Epidermal melanocyte (primary cell): ENCODE data around the gene PEAK1.
"Not testable (repeated sequence)": the region's sequence is repeated elsewhere in the genome, so short reads cannot be mapped to it uniquely, and the experiment has no call there.

Experiments
- DNase-seq: peaks from one replicate; pipeline ENCODE4 v3.0.0; 2011; ENCODE audit warnings: low spot score; ENCODE audit not compliant: insufficient read length

The PEAK1 gene

DNA sequence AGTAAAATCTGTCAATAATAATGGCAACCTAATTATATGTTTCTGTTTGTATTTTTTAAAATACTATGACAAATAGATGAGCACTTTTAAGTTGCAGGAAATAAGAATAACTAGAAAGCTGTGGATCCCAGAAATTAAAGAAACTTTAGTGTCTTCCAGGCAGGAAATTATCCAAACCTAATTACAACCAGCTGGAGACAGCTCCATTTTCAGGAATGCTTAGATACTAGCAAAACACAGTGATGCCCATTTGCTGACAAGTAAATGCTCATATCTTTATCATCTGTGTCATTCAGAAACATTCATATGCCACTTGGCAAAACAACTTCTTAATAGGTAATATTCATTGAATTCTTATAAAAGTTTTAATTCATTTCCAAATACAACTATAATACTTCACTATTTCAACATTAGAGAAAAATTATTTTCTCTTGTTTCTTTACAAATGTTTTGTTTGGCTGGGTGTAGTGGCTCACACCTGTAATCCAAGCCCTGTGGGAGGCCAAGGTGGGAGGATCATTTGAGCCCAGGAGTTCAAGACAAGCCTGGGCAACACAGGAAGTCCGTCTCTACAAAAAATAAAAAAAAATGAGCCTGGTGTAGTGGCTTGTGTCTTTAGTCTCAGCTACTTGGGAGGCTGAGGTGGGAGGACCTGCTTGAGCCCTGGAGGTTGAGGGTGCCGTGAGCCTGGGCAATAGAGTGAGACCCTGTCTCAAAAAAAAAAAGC lies 179.9 kb downstream of the PEAK1 start:
- no peak for DNase-seq

- no peak for DNase-seq
Measured at GRCh38 chr15:77235566-77235965, 184.3 kb downstream of the PEAK1 start.

DNA sequence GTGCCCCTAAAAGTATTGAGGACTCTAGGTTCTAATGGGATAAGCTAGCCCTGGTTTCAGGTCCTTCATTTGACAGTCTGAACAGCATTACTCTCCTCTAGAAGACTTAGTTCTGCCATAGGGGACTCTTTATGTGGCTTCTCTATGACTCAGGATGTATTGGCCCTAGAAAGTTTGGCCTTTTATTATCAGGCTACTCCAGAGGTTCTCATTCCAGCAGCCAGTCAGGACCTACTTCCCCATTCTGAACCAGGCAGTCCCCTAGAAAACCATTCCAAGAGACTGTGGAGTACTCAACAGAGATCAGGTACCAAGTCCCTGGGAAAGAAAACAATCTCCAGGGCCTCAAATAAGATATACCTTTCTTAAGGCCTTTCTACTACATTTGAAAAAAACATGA lies 191.1 kb downstream of the PEAK1 start:
- DNase-seq = no peak

DNA sequence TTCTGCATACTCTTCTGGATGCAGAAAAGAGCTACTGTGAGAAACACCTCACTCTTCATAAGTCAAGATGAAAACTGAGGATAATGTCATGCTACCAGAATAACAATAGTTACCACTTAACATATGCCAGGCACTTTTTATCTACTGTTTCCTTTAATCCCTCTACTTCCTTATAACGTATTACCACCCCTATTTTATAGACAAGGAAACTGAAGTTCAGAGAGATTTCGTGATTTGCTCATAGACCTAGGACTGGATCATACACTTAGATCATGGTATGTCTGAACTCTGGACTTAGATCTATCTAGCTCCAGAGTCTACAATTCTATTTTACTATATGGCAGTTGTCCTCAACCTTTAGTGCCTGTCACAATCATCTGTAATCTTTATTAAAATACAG lies 193.3 kb downstream of the PEAK1 start:
- DNase-seq = no peak

DNA sequence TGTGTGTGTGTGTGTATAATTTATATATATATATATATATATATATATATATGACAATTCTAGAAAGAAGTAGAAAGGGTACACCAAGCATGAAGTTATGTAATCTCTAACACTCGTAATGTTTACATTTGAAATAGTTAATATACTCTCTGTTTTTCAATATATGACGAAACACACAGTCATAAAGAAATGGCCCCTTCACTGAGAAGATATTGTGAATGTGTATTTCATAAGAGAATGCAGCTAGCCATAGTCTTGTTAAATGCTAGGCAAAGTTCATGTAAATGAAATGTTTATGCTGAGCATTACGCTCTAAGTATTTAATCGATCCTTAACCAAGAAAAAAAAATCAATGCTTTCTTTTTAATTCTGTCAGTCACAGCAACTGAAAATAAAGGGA lies 194.3 kb downstream of the PEAK1 start:
- no peak for DNase-seq

- no peak for DNase-seq
Measured at GRCh38 chr15:77225088-77225487, 194.8 kb downstream of the PEAK1 start.

- no peak for DNase-seq
Measured at GRCh38 chr15:77224352-77224751, 195.6 kb downstream of the PEAK1 start.

GRCh38 chr15:77221708-77222107 lies 198.2 kb downstream of the PEAK1 start:
- no peak for DNase-seq

DNA sequence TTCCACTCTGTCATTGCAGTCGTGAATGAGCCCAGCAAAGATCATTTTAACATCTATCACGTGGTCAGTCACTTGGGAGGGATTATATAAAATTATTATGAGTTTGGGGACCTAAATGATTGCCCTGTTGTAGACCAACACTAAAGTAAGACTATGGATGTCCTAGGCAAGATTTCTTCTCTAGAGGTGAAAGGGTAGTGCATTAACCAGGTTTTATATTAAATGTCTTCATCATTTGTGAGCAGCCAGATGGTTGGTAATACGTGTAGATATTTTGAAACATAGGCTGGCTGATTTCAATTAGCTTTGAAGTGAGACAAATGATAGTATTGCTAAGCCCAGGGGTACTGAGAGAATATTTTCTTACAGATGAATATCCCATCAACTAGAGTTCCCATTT lies 198.7 kb downstream of the PEAK1 start:
- no peak for DNase-seq

- DNase-seq = no peak
Measured at GRCh38 chr15:77219841-77220240, 200.1 kb downstream of the PEAK1 start.

GRCh38 chr15:77209221-77209620 lies 210.7 kb downstream of the PEAK1 start:
- DNase-seq = no peak

GRCh38 chr15:77208241-77208640 lies 211.7 kb downstream of the PEAK1 start:
- DNase-seq = no peak

- DNase-seq = no peak
Measured at GRCh38 chr15:77201665-77202064, 218.2 kb downstream of the PEAK1 start.

- no peak for DNase-seq
Measured at GRCh38 chr15:77196381-77196780, 223.5 kb downstream of the PEAK1 start.

- no peak for DNase-seq
Measured at GRCh38 chr15:77195586-77195985, 224.3 kb downstream of the PEAK1 start.

- DNase-seq = no peak
Measured at GRCh38 chr15:77192451-77192850, 227.5 kb downstream of the PEAK1 start.

- no peak for DNase-seq
Measured at GRCh38 chr15:77191230-77191834, 228.6 kb downstream of the PEAK1 start.

GRCh38 chr15:77187751-77188464 lies 232.0 kb downstream of the PEAK1 start:
- no peak for DNase-seq

DNA sequence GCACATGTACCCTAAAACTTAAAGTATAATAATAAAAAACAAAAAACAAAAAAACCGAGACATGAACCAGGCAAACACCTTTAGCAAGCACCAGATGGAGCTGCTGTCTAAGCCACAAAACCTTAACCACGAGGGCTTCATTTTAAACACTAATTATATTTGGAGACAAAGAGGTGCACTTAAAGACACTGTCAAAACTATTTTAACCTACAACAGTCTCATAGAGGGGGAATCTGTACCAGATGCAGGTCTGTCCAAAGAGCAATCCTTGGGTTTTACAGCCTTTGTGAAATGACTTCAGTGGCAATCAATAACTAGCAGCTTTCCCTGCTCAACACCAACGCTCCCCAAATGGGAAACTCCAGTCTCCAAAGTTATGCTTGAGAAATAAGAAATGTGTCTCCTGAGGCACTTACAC lies 233.3 kb downstream of the PEAK1 start:
- no peak for DNase-seq

- no peak for DNase-seq
Measured at GRCh38 chr15:77185242-77185785, 234.6 kb downstream of the PEAK1 start.

DNA sequence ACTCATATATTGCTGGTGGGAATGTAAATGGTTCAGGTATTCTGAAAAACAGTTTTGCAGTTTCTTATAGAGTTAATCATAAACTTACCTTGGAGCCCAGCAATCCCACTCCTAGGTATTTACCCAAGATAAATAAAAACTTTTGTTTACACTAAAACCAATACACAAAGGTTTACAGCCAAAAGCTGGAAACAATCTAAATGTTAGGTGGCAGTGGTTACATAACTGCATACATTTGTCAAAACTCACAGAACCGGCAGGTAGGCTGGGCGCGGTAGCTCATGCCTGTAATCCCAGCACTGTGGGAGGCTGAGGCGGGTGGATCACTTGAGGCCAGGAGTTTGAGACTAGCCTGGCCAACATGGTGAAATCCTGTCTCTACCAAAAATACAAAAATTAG lies 235.6 kb downstream of the PEAK1 start:
- not testable (repeated sequence) for DNase-seq

DNA sequence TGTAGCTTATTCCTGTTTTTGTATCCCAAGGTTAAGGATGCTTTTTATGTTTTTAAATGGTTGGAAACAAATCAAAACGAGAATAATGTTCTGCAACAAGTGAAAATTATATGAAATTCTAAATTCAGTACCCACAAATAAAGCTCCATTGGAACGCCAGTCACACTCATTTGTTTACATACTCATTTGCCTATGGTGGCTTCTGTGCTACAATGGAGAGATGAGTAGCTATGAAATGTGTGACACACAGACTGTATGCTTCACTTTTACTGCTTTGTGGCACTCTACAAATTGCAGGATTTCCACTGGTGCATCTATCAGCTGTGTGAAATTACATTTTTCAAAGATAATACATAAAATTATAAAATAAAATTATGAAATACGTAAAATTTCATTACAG lies 236.8 kb downstream of the PEAK1 start:
- no peak for DNase-seq
